Activated gamma-delta T cell treated with anti-CD3 and anti-CD28 coated beads, Interleukin-2, amount 50 U/mL, for 16 hours (primary cell): ENCODE data around the gene SCGB2A2.

Experiments used
- DNase-seq: peaks from one replicate; pipeline ENCODE4 v3.0.0-alpha.2; 2020; ENCODE audit warnings: low read depth

The SCGB2A2 gene

DNA sequence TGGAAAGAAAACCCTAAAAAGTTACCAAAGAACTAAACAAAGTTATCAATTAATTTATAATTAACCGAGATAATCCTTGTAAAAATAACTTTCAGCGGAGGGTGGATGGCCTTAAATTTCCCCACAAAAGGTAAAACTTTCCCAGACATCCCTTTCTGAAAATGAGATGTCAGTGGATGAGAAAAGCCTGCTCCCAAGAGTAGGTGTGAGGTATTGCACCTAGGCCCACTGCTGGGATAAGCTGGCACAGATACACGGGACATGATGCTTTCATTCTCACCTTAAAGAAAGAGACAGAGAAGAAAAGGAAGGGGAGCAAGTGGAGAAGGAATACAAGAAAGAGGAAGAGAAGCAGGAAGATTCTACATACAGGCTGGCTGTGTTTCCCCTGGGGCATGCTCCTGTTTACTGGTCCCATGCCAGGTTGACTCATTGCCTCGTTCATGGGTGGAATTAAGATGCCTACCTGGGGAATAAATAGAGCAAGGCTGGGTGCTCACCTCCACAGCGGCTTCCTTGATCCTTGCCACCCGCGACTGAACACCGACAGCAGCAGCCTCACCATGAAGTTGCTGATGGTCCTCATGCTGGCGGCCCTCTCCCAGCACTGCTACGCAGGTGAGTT is at the start of gene SCGB2A2:
TSS of gene SCGB2A2 (plus strand) at position 505 of the 625 bp plus-strand sequence. CDS start at position 564, 59 bp downstream.
- no peak for DNase-seq

DNA sequence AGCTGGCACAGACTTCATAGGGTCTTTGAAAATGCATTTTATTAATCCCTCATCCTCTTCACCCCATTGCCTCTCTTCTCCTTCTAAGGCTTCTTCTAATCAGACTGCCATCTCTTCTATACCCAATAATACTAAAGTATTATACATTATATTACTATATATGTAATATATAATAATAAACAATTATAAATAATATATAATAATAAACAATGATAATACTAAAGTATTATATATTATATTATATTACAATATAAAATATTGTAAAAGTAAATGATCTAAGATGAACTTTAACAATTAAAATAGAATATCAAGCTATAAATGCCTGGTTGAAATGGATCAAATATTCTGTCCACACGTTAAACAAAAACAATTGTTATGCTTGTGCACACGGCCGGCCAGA is 48.5 kb upstream of the SCGB2A2 start:
- no peak for DNase-seq

DNA sequence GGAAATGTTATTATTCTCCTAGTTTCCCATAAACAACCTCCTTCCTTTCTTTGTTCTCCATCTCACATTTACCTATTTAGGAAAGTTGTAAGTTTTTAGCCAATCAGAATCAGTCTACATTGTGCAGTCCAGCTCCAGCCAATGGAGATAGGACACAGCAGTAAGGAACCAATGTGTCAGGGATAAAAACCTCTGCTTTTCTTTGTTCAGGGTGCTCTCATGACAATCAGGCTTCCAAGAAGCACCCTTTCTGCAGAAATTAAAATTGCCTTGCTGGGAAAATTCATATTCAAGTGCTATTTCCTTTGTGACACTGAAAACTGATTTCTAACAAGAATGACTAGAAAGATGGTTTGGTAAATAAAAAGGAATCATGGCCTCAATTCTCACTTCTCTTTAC is 46.9 kb upstream of the SCGB2A2 start:
- DNase-seq = no peak

DNA sequence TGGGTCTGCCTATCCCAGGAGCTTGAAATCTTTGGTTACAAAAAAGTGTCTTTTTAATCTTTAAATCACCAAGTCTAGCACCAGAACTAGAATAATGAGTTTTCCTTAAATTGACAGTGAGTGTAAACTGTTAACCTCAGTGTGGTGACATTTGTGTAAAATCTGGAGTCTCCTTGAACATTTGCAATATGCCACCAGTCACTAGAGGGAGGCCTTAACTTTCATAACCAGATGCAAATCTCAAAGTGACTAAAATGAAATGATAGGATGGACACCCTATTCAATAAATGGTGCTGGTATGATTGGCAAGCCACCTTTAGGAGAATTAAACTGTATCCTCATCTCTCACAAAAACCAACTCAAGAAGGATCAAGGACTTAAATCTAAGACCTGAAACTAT is 36.2 kb upstream of the SCGB2A2 start:
- no peak for DNase-seq

DNA sequence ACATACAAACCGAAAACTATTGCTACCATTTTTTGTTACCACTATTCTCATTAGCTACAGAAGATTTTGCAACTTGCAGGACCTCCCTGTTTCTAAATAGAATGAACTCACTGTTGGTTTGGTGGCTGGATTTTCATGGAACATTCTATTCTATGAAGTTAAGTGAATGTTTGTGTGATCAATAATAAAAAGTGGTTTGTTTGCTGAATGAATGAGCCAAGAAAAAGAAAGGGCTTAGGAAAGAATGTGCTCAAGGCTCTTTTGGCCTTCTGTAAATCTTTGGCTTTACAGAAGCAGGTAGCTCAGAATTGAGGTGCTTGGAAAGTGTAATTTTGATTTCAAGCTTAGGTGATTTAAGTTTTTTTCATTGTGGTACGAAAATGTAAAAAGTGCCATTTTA is 33.8 kb upstream of the SCGB2A2 start:
- no peak for DNase-seq

DNA sequence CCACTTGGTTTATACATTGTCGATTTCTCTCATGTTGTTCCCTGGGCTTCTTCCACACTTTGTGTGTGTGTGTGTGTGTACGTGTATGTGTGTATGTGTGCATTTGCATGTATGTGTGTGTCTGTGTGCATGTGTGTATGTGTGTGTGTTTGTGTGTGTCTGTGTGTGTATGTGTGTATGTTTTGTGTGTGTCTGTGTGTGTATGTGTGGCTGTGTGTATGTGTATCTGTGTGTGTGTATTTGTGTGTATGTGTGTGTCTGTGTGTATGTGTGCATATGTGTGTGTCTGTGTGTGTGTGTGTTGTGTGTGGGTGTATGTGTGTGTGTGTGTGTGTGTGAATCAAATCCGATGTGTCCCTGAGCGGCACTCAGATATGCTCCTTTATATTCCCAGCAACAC is 32.5 kb upstream of the SCGB2A2 start:
- no peak for DNase-seq

DNA sequence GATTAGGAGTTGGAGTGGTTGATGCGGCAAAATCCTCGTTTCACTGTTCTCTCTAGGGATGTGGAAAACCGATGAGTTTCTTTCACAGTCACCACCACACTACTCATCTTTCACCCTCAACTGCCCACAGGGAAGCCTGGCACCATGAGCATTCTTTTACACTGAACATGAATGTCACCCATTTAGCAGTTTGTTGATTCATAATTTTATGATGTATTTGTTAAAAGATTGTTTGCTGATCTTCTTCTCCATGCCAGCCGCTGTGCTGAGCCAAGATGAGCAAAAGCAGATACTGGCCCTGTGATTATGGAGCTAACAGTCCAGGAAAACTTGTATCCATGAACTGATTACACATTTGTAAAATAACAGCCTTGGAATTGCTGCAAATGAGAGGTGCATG is 31.8 kb upstream of the SCGB2A2 start:
- no peak for DNase-seq

DNA sequence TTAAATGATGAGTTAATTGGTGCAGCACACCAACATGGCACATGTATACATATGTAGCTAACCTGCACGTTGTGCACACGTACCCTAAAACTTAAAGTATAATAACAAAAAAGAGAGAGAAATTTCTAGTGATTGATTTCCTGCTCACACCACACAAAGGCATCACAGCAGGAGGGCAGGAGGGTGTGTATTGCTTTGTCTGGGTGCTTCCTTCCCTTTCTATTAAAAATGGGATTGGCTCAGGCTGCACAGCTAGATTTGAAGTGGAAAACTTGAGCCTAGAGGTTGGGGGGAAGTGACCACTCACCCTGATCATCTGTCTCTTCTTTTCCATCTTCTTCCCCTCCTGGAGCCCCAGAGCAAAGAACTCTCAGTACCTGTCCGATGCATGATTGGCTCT is 28.9 kb upstream of the SCGB2A2 start:
- no peak for DNase-seq

DNA sequence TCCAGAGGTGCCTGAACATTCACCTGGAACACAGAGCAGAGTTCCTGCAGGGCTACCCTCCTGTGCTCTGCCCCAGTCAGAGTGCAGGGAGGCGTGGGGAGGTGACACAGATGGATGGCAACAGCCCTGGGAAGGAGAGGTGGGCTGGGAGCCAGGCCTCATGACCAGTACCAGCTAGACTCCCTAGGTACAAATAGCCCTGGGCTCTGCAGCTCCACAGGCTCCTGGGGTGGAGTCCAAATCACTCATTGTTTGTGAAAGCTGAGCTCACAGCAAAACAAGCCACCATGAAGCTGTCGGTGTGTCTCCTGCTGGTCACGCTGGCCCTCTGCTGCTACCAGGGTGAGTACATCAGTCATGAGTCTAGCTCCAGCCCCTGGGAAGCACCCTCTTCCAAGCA is 27.9 kb upstream of the SCGB2A2 start, which contains the start of gene SCGB1D2:
TSS of gene SCGB1D2 (plus strand) at position 219 of the 400 bp plus-strand sequence. CDS start at position 288, 69 bp downstream.
- DNase-seq = no peak

DNA sequence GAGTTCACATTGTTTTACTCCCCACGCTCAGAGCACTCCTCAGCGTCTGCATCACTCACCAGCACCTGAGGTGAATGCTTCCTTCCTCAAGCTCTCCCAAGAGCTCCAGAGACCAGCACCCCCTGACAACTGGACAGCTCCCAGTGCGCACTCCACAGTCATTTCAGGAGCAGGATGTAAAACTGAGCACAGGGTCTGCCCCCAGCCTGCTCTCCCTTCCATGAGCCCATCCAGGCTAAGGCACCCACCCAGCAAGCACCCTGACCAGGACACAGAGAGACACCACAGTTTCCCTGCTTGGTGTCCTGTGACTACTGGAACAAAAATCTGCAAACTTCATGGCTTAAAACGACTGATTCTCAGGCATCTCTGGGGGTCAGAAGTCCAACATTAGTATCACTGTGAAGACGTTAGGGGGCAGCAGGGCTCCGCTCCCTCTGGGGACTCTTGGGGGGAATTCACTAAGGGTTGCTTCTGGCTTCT is 24.6 kb upstream of the SCGB2A2 start:
- no peak for DNase-seq

DNA sequence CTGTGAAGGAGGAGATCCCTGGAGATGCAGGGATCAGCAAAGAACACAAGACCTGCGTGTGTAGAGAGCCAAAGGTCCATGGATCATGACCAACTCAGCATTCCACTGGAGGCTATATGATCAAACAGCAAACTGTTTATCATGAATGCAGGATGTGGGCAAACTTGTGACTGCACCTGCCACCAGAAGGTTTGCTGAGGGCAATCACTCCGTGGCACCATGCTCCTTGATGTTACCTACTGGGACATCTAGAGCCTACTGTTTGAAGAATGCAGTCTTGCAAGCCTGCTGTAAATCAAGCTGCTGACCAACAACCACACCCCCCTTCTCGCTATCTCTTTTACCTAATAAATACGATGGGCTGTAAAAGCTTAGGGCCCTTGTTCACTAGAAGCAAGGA is 18.3 kb upstream of the SCGB2A2 start:
- DNase-seq = no peak

DNA sequence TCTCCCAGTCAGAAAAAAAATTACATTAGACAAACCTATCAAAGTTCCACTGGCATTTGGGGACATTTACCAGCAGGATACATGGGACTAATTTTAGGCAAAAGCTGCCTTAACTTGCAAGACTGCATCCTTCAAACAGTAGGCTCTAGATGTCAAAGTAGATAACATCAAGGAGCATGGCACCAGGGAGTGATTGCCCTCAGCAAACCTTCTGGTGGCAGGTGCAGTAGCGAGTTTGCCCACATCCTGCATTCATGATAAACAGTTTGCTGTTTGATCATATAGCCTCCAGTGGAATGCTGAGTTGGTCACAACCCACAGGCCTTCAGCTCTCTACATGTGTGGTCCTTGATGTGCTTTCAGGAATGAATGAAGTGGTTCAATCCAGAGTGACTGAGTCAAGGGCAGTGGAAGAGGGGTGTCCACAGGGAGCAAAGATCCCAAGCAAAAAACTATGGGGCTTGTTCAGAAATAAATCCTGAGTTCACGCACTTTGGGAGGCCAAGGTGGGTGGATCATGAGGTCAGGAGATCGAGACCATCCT is 15.9 kb upstream of the SCGB2A2 start:
- no peak for DNase-seq

DNA sequence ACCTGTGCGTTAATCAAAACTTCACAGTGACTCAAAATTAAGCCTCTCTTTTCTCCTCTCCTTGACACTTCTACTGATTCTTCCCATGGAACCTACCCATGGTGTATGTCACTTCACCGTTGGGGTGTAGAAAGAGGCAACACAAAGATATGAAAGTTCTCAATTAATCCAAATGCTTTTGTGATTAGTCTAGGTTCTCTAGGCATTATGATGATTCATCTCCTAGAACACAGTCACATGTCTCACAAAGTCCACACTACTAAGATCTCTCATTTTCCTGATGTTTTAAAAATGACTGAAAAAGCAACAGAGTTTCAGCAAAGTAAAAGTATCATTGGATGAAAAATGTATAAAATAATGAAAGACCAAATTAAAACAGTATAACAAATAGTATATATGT is 13.7 kb upstream of the SCGB2A2 start:
- DNase-seq = no peak

DNA sequence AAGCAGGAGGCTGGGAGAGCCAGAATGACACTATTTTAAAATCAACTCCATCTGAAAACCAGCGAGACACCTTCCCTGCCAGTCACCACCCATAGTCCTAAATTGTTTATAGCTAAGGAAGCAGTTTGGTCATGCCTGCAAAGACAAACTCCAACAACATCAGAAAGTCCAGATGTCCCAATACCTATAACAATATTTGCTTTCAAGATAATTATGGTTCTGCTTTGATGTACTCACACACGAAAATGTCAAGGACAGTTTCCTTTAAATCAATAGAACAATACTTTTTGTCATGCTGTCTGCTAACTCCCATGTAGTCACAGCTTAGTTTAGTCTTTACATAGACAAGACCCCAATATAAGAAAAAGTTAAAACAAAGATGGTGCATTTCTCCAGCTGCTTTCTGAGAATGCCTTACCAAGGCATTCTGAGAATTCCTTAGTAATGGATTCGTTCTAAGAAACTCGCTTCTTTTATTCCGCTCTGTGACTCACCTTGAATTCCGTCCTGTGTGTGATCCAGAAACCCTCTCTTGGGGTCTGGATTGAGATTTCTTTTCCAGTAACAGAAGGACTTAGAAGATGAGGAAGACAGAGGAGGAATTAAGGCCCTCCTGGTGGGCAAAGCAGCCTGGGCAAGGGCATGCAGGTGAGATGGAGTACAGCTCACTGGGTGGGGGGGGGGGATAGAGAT is 9.6 kb upstream of the SCGB2A2 start:
- no peak for DNase-seq

DNA sequence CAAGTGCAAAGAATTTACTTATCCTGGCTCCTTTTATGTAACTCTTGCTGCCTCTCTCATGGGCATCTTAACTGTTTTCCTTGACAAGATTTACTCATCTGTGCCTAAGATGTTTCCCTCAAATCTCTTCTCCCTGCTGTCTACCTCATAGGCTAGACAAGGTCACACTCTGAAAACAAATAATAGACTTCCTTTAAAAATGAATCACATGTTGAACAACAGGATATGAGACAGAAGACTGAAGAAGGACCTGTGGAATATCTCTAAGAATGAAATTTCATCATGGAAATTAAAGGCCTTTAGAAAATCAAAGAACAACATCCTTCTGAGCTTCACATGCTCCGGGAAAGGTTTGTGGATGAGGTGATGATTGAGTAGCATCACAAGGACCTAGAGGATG is 6.0 kb upstream of the SCGB2A2 start:
- DNase-seq = no peak

DNA sequence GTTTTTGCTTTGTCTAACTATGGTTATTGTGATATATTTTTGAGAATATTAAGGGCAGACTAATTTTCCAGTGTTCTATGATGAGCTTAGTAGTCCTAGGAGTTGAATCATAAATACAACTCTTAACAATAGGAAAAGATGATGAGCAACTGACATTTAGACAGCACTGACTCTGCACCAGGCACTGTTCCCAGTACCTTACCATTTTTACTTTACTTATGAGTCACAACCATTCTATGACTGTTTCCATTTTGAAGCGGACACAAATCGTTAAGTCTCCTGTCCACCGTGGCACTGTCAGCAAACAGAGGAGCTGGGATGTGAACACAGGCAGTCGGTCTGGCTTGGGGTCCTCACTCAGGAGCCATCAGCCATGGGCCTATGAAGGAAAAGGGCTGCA is 3.4 kb upstream of the SCGB2A2 start:
- DNase-seq = no peak

DNA sequence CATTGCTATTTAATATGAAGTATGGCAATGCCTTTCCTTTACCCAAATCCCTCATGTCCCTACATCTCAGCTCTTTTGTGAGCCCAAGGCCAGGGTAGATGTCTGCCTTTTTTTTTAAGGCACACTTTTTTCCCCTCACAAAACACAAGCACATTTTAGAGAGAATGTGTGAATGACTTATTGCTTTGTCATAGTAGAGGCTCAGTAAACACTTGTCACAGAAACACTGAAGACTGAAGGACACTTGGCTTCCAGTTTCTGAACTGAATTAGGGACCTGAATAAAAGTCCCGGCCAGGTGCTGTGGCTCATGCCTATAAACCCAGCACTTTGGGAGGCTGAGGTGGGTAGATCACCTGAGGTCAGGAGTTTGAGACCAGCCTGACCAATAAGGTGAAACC is 2.9 kb upstream of the SCGB2A2 start:
- DNase-seq = no peak

DNA sequence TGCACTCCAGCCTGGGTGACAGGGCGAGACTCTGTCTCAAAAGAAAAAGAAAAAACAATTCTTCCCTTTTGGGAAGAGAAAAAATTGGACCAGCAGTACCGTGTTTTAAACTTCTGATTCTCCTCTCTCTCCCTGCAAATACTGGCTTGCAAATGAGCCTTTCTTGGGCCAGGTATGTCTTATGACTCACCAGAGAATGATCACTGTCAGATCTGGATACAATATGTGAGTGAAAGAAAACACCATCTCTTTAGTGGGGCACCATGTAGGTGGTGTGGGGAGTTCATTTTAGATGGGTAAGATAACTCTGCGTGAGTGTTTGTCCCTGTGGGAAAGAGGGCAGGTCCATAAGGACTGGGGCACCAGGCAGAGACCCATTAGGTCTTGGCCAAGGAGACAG is 2.4 kb upstream of the SCGB2A2 start:
- no peak for DNase-seq

DNA sequence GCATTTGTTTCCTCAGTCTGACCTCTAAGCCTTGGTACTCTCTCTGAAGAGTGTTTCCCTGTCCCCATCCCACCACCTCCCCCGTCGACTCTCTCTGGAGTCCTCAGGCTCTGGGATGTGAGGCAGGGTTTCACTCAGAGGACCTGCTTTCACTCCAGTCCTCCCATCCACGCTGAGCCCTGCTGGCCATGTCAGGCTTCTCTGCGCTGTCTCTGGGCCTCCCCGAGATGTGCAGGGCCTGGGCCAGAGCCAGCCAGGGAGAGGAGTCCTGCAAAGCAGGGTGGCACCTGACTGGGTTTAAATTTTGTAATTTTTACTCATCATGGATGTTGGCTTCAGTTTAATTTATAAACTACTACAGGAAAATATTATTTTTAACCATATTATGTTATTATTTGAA is 3.3 kb downstream of the SCGB2A2 start:
- DNase-seq = no peak

DNA sequence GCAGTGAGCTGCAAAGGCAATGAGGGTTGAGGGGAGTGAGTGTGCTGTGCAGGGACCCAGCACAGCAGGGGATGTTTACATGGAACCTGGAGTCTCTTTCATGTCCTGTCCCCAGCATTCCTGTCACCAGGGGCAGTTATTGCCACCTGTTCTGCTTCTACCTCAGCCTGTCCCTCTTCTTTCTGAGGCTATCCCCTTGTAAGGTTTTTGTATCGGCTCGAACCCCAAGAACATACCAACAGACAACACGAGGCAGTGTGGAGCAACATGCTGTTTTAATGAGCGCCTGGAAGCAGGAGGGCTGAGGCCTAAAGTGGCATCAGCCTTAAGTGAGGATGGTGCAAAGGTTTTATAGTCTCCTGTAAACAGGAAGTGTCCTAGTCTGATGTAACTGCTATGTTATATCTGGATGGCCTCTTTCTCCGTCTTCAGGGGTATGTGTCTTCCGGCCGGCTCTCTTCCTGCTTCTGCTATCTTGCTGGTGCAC is 3.9 kb downstream of the SCGB2A2 start:
- DNase-seq = no peak

DNA sequence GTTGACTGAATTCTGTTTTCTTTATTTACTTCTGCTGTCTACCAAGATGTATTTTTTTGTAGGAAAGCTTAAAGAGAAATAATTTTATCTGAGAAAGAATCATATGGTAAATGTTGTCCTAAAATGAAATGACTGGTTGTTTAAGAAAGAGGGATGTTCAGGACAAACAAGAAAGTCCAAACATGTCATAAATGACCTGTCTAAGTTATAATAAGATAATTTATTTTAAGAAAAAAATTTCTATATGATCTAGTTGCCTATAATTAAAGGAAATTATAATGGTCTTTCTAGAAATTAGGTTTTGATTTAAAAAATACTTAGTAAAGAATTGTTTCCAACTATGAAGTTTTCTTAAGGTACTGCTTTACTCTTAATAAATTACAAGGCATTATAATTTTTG is 10.5 kb downstream of the SCGB2A2 start:
- no peak for DNase-seq

DNA sequence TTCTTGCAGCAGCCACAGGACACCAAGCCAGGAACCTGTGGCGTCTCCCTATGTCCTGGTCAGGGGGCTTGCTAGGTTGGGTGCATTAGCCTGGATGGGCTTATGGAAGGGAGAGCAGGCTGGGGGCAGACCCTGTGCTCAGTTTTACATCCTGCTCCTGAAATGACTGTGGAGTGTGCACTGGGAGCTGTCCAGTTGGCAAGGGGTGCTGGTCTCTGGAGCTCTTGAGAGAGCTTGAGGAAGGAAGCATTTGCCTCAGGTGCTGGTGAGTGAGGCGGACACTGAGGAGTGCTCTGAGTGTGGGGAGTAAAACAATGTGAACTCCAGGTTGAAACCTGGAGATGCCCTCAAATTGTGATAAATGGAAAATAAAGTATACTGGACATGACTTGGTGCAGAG is 25.5 kb downstream of the SCGB2A2 start:
- no peak for DNase-seq

DNA sequence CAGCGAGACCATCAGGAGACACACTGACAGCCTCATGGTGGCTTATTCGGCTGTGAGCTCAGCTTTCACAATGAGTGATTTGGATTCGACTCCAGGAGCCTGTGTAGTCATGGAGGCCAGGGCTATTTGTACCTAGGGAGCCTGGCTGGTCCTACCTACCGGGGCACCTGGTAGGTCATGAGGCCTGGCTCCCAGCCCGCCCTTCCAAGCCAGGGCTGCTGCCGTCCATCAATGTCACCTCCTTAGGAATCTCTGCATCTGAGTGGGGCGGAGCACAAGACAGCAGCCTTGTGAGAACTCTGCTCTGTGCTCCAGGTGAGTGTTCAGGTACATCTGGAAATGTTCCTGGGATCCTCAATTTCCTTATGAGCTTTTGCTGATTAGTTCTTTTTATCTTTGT is 29.0 kb downstream of the SCGB2A2 start, which contains the start of gene SCGB1D4:
TSS of gene SCGB1D4 (minus strand) at position 101 of the 400 bp plus-strand sequence. CDS start at position 36, 65 bp downstream.
- no peak for DNase-seq
